ENCODE results near the gene NEURL4.

Gene NEURL4

GRCh38 chr17:7327501-7327900, 1.6 kb downstream of the NEURL4 start:
- H3K9me3 ChIP-seq (ENCODE audit: insufficient read depth, low read length, severe bottlenecking) = no peaks in the 10 kb centered on the region
- peaks cover 35% of the 10 kb centered on the region for H3K4me1 ChIP-seq (ENCODE audit: insufficient read depth, low read length)
- H3K4me2 ChIP-seq (ENCODE audit: insufficient read depth, low read length) = peak overlapping the region; percentile 80
- peak overlapping the region in 1 of 2 experiments; percentile 73; a peak in 1 of 4 replicates for H3K4me3 ChIP-seq (ENCODE audit: low read depth in 1 of 2, low read length in 2 of 2)
- ATAC-seq (ENCODE audit: insufficient read depth, low read depth) = no peak
- H3K9ac ChIP-seq (ENCODE audit: low read depth, low read length) = peak overlapping the region; percentile 68; the same call in 1 of the 2 replicates
- H4K20me1 ChIP-seq (ENCODE audit: insufficient read depth, low read length) = no peaks in the 10 kb centered on the region; the same call in 1 of the 2 replicates
- no peak for DNase-seq
- no peak overlapping the region for H2AFZ ChIP-seq (ENCODE audit: low read depth, low read length)
- H3K36me3 ChIP-seq (ENCODE audit: insufficient read depth, low read length) = peaks cover 51% of the 10 kb centered on the region
- H3K27me3 ChIP-seq (ENCODE audit: insufficient read depth, low read length, poor library complexity) = no peaks in the 10 kb centered on the region
- peaks cover 35% of the 10 kb centered on the region for H3K79me2 ChIP-seq (ENCODE audit: insufficient read depth, low read length)
- TF ChIP-seq EZH2 (IDR thresholded peaks at IDR 0.05; ENCODE audit: borderline replicate concordance, low read depth, low read length, severe bottlenecking) = no peak
- TF ChIP-seq CTCF (IDR thresholded peaks at IDR 0.05; ENCODE audit: borderline replicate concordance, extremely low read depth, low read length, poor library complexity, severe bottlenecking) = no peak
- no peak overlapping the region; the same call in 1 of the 2 replicates for H3K27ac ChIP-seq (ENCODE audit: low read length)

- DNase-seq (no peak), ATAC-seq (ENCODE audit: insufficient read depth, low read depth) (no peak)
- H3K4me2 ChIP-seq (ENCODE audit: insufficient read depth, low read length) = peak overlapping the region; percentile 80; the same call in 1 of the 2 replicates
- TF ChIP-seq EZH2 (IDR thresholded peaks at IDR 0.05; ENCODE audit: borderline replicate concordance, low read depth, low read length, severe bottlenecking) = no peak
- TF ChIP-seq CTCF (IDR thresholded peaks at IDR 0.05; ENCODE audit: borderline replicate concordance, extremely low read depth, low read length, poor library complexity, severe bottlenecking) = no peak
- 0 out of 2 replicates have a peak overlapping the region, but pooled peaks have one; percentile 68 for H3K9ac ChIP-seq (ENCODE audit: low read depth, low read length)
- H3K79me2 ChIP-seq (ENCODE audit: insufficient read depth, low read length) = peaks cover 35% of the 10 kb centered on the region
- peaks cover 55% of the 10 kb centered on the region for H3K36me3 ChIP-seq (ENCODE audit: insufficient read depth, low read length)
- H3K9me3 ChIP-seq (ENCODE audit: insufficient read depth, low read length, severe bottlenecking) = no peaks in the 10 kb centered on the region
- 0 out of 4 replicates have a peak overlapping the region, but pooled peaks of 1 of the 2 experiments have one; percentile 9 for H3K4me3 ChIP-seq (ENCODE audit: low read depth in 1 of 2, low read length in 2 of 2)
- H3K4me1 ChIP-seq (ENCODE audit: insufficient read depth, low read length) = peaks cover 35% of the 10 kb centered on the region
- no peak overlapping the region for H2AFZ ChIP-seq (ENCODE audit: low read depth, low read length)
- no peaks in the 10 kb centered on the region; the same call in 1 of the 2 replicates for H4K20me1 ChIP-seq (ENCODE audit: insufficient read depth, low read length)
- no peak overlapping the region for H3K27ac ChIP-seq (ENCODE audit: low read length)
- no peaks in the 10 kb centered on the region for H3K27me3 ChIP-seq (ENCODE audit: insufficient read depth, low read length, poor library complexity)
Observed at GRCh38 chr17:7327056-7327455, 2.1 kb downstream of the NEURL4 start.

GRCh38 chr17:7326186-7326585, 2.9 kb downstream of the NEURL4 start:
- no peak for DNase-seq
- peaks cover 35% of the 10 kb centered on the region for H3K4me1 ChIP-seq (ENCODE audit: insufficient read depth, low read length)
- H3K36me3 ChIP-seq (ENCODE audit: insufficient read depth, low read length) = peaks cover 64% of the 10 kb centered on the region
- H3K79me2 ChIP-seq (ENCODE audit: insufficient read depth, low read length) = peaks cover 35% of the 10 kb centered on the region
- H4K20me1 ChIP-seq (ENCODE audit: insufficient read depth, low read length) = no peaks in the 10 kb centered on the region; the same call in 1 of the 2 replicates
- H3K4me2 ChIP-seq (ENCODE audit: insufficient read depth, low read length) = no peak overlapping the region
- no peaks in the 10 kb centered on the region for H3K9me3 ChIP-seq (ENCODE audit: insufficient read depth, low read length, severe bottlenecking)
- no peak overlapping the region for H3K27ac ChIP-seq (ENCODE audit: low read length)
- no peak for ATAC-seq (ENCODE audit: insufficient read depth, low read depth)
- H2AFZ ChIP-seq (ENCODE audit: low read depth, low read length) = no peak overlapping the region
- H3K9ac ChIP-seq (ENCODE audit: low read depth, low read length) = no peak overlapping the region
- H3K27me3 ChIP-seq (ENCODE audit: insufficient read depth, low read length, poor library complexity) = no peaks in the 10 kb centered on the region
- no peak for TF ChIP-seq EZH2 (IDR thresholded peaks at IDR 0.05; ENCODE audit: borderline replicate concordance, low read depth, low read length, severe bottlenecking)
- no peak for TF ChIP-seq CTCF (IDR thresholded peaks at IDR 0.05; ENCODE audit: borderline replicate concordance, extremely low read depth, low read length, poor library complexity, severe bottlenecking)
- no peak overlapping the region for H3K4me3 ChIP-seq (ENCODE audit: low read depth in 1 of 2, low read length in 2 of 2)

Measured in DND-41 (cell line).